ENCODE measurements around the gene TSPAN4.

GRCh38 chr11:907668-908067, 65.0 kb downstream of the TSPAN4 start:
- TF ChIP-seq POLR2AphosphoS5 (IDR thresholded peaks at IDR 0.05) (no peak), POLR2A (IDR thresholded peaks at IDR 0.05) (no peak), CTCF (IDR thresholded peaks at IDR 0.05) (no peak)

Data from stomach (tissue), 4 donors.